WERI-Rb-1 (cell line): ENCODE measurements around the gene RCAN2.

ENCODE experiments used
- DNase-seq: peaks from one replicate; pipeline ENCODE4 v3.0.0-alpha.2; 2020
- H3K27ac ChIP-seq: fragments of 250-450 bp; sonication (Bioruptor Pico); 2 replicates; pipeline ENCODE4 v1.5.1; 2020; ENCODE audit warnings: mild to moderate bottlenecking, moderate library complexity
- H3K27me3 ChIP-seq: fragments of 250-450 bp; sonication (Bioruptor Pico); 2 replicates; pipeline ENCODE4 v1.5.1; 2021; ENCODE audit warnings: mild to moderate bottlenecking, low read depth, moderate library complexity; ENCODE audit not compliant: insufficient read depth, severe bottlenecking
- H3K36me3 ChIP-seq: fragments of 250-450 bp; sonication (Bioruptor Pico); 2 replicates; pipeline ENCODE4 v1.5.1; 2020; ENCODE audit warnings: mild to moderate bottlenecking, moderate library complexity
- H3K4me3 ChIP-seq: 2 replicates; pipeline ENCODE4 v1.5.1; 2011; ENCODE audit warnings: low read depth, mild to moderate bottlenecking, control low read depth, low read length
- H3K9me3 ChIP-seq: fragments of 250-450 bp; sonication (Bioruptor Pico); 2 replicates; pipeline ENCODE4 v1.5.1; 2021; ENCODE audit warnings: mild to moderate bottlenecking, moderate library complexity; ENCODE audit not compliant: severe bottlenecking
- TF ChIP-seq, protein P1 (sequence below): IDR thresholded peaks from 2 replicates; pipeline ENCODE4 v1.5.1; 2011; ENCODE audit warnings: low read depth, mild to moderate bottlenecking, control low read depth, inconsistent platforms, low read length

The RCAN2 gene

DNA sequence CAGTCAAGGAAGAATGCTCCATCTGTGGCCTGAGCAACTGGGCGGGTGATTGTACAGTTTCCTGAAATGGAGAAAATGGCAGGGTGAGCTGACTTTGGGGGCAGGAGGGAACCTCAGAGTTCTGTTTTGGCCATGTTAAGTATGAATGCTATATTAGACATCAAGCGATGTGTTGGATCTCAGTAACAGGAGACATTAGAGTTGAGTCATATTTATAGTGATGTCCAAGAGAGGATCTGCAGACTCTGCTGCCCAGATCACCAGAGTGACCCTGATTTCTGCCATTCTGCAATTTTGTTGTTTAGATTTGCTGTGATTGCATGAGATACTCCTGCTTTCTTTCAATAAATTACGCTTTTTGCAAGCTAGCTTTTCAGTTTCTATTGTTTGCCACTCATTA, 189.1 kb downstream of the RCAN2 start:
- H3K9me3 ChIP-seq: peaks cover 3% of the 10 kb centered on the region
- TF ChIP-seq, protein P1, sequence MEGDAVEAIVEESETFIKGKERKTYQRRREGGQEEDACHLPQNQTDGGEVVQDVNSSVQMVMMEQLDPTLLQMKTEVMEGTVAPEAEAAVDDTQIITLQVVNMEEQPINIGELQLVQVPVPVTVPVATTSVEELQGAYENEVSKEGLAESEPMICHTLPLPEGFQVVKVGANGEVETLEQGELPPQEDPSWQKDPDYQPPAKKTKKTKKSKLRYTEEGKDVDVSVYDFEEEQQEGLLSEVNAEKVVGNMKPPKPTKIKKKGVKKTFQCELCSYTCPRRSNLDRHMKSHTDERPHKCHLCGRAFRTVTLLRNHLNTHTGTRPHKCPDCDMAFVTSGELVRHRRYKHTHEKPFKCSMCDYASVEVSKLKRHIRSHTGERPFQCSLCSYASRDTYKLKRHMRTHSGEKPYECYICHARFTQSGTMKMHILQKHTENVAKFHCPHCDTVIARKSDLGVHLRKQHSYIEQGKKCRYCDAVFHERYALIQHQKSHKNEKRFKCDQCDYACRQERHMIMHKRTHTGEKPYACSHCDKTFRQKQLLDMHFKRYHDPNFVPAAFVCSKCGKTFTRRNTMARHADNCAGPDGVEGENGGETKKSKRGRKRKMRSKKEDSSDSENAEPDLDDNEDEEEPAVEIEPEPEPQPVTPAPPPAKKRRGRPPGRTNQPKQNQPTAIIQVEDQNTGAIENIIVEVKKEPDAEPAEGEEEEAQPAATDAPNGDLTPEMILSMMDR: no peak
- H3K27ac ChIP-seq: no peak overlapping the region
- no peak overlapping the region for H3K4me3 ChIP-seq
- no peaks in the 10 kb centered on the region for H3K27me3 ChIP-seq
- DNase-seq: no peak
- no peaks in the 10 kb centered on the region for H3K36me3 ChIP-seq

DNA sequence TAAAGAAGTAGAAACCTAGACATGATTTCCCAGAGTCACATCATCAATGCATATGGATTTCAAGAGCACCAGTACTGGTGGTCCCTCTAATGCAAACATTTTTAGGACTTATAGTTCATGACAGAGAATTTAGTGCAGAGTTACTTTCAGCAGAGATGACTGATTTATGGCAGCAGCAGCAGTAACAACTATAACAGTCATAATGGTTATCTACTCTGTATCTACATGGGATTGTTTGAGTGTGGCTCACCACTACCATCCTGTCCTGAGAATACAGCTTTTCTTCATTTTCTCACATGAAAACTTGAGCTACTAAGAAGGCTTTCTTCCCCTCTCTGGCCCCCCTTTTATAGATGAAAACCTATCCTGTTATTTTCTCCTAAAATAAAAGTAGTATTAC, 192.0 kb downstream of the RCAN2 start:
- H3K9me3 ChIP-seq: peaks cover 3% of the 10 kb centered on the region
- DNase-seq: no peak
- TF ChIP-seq, protein P1: no peak
- H3K36me3 ChIP-seq: no peaks in the 10 kb centered on the region
- H3K27me3 ChIP-seq: no peaks in the 10 kb centered on the region
- no peak overlapping the region for H3K4me3 ChIP-seq
- no peak overlapping the region for H3K27ac ChIP-seq

DNA sequence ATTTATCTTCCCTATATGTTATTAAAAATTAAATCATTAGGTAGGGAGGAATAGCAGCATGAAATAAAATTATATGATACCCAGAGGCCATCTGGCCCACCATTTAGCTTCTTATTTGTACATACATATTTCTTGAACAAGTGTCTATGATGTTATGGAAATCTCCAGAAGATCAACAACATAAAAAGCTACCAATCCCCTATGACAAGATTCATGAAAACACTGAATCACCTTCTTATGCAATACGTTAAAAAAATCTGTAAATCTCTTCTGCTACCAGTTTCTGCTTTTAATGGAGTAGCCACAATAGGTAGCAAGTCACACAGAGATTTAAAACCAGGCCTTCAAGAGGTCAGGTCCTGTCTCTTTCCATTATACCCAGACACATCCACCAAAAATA, 194.7 kb downstream of the RCAN2 start:
- no peak overlapping the region for H3K4me3 ChIP-seq
- H3K27ac ChIP-seq: no peak overlapping the region
- peaks cover 3% of the 10 kb centered on the region for H3K9me3 ChIP-seq
- no peaks in the 10 kb centered on the region for H3K27me3 ChIP-seq
- no peaks in the 10 kb centered on the region for H3K36me3 ChIP-seq
- TF ChIP-seq, protein P1: no peak
- no peak for DNase-seq

DNA sequence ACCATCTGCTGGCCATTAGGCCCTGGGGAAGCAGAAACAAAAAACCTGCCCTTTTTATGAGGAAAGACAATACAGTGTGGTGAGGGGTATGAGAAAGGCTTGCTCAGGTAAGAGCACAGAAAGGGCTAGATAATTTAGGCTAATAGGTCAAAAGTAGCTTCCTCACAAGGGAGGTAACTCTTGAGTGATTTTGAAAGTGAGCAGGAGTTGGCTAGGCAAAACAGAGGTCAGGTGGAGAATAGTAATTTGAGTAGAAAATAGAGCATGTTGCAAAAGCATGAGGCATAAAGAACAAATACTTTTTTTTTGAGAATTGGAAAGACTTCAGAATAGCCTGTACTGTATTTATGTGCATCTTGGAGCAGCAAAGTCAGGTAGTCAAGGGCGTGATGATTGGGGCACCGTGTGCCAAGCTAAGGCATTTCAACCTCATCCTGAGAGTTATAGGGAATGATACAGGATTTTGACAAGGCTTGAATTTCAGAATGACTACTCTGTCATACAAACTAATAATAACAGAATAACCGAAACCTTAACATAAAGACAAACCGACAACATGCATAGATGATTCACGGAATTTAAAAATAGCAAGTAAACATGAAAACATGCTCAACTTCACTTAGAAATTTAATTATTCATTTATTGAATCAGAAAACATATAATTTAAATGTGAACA, 197.5 kb downstream of the RCAN2 start:
- Histone ChIP-seq H3K27me3 (no peaks in the 10 kb centered on the region), H3K36me3 (no peaks in the 10 kb centered on the region), H3K27ac (no peak overlapping the region), H3K4me3 (no peak overlapping the region), H3K9me3 (peaks cover 2% of the 10 kb centered on the region)
- DNase-seq: no peak
- TF ChIP-seq, protein P1: no peak

DNA sequence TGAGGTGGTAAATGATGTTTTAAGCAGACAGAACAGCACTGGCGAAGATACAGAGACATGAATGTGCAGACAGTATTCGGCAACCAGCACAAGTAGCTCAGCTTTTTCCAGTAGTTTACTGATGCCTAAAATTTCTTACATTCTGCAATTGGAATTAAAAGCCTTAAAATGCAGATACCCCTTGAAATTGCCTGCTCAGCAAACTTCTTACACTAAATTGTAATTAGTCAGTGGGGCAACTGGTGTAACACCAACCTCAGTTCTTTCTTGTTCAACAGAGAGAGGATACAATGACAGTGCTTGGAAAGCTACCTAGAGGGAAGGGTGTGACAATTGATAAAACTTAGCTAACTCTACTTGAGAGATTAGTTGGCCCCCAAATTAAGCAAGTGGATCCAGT, 199.4 kb downstream of the RCAN2 start:
- DNase-seq: no peak
- no peaks in the 10 kb centered on the region for H3K27me3 ChIP-seq
- no peak overlapping the region for H3K27ac ChIP-seq
- no peak overlapping the region for H3K4me3 ChIP-seq
- no peaks in the 10 kb centered on the region for H3K9me3 ChIP-seq
- TF ChIP-seq, protein P1: no peak
- H3K36me3 ChIP-seq: no peaks in the 10 kb centered on the region

DNA sequence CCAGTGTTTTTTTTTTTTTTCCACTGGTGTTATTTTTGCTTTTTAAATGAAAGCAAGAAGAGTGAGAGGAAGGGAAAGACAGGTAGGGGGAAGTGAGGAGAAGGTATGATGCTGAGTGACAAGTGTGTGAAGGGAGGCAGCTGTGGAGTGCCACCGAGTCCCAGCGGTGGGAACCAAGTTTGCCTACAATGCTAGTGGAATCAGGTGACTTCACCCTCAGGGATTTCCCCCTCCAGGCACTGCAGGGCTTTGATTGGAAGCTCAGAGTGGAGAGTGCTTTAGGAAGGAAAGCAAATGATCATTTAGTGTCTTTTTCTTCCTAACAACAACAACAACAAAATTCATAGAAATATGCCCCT, 200.0 kb downstream of the RCAN2 start:
- TF ChIP-seq, protein P1: no peak
- no peaks in the 10 kb centered on the region for H3K9me3 ChIP-seq
- no peak overlapping the region for H3K27ac ChIP-seq
- H3K36me3 ChIP-seq: no peaks in the 10 kb centered on the region
- H3K4me3 ChIP-seq: no peak overlapping the region
- H3K27me3 ChIP-seq: no peaks in the 10 kb centered on the region
- DNase-seq: no peak
